Effector CD4-positive, alpha-beta T cell (primary cell): ENCODE data around the gene TMEM238.

Experiments used
- DNase-seq: peaks from one replicate; pipeline ENCODE4 v3.0.0-alpha.2; 2020

The TMEM238 gene

GRCh38 chr19:55400281-55401087 is 16.4 kb upstream of the TMEM238 start:
- no peak for DNase-seq

GRCh38 chr19:55398200-55398925 is 14.3 kb upstream of the TMEM238 start:
- DNase-seq: no peak

- DNase-seq: no peak
Measured at GRCh38 chr19:55392820-55393761, 9.0 kb upstream of the TMEM238 start.

- DNase-seq: no peak
Measured at GRCh38 chr19:55391702-55392615, 7.9 kb upstream of the TMEM238 start.

- DNase-seq: no peak
Measured at GRCh38 chr19:55391191-55391670, 7.1 kb upstream of the TMEM238 start.

- DNase-seq: no peak
Measured at GRCh38 chr19:55390461-55390880, 6.4 kb upstream of the TMEM238 start.

GRCh38 chr19:55389386-55390317 is 5.6 kb upstream of the TMEM238 start:
- no peak for DNase-seq

- DNase-seq: no peak
Measured at GRCh38 chr19:55387736-55388497, 3.8 kb upstream of the TMEM238 start.

GRCh38 chr19:55386493-55386971 is 2.4 kb upstream of the TMEM238 start:
- no peak for DNase-seq

- DNase-seq: peak; percentile 97
Measured at GRCh38 chr19:55385724-55386492, 1.8 kb upstream of the TMEM238 start, which contains the start of gene RPL28. RPL28 (plus strand) TSS chr19:55385932; CDS start chr19:55386358, 426 bp downstream.

- DNase-seq: peak; percentile 96
Measured at GRCh38 chr19:55384920-55385723, 1.0 kb upstream of the TMEM238 start.

- DNase-seq: no peak
Measured at GRCh38 chr19:55383279-55384130, 587 bp downstream of the TMEM238 start.

- no peak for DNase-seq
Measured at GRCh38 chr19:55382522-55383054, 1.5 kb downstream of the TMEM238 start.

- no peak for DNase-seq
Measured at GRCh38 chr19:55382013-55382412, 2.1 kb downstream of the TMEM238 start.

GRCh38 chr19:55379174-55379573 is 4.9 kb downstream of the TMEM238 start:
- no peak for DNase-seq

GRCh38 chr19:55377356-55378131 is 6.5 kb downstream of the TMEM238 start:
- DNase-seq: no peak
